Nephron (organoid): ENCODE measurements around the gene PMPCA.

Experiments used
- H3K27ac Mint-ChIP-seq, 3 experiments: 2 replicates each; pipeline ENCODE4 v1.8.0; 2020; ENCODE audit warnings: mixed read lengths in 3 of 3, mild to moderate bottlenecking in 2 of 3, moderate library complexity in 1 of 3
- H3K27me3 Mint-ChIP-seq: 2 replicates; pipeline ENCODE4 v1.8.0; 2021; ENCODE audit warnings: low read depth, mild to moderate bottlenecking, moderate library complexity, mixed read lengths
- H3K36me3 Mint-ChIP-seq: 2 replicates; pipeline ENCODE4 v1.8.0; 2020; ENCODE audit warnings: low read depth, mixed read lengths
- H3K4me1 Mint-ChIP-seq: 2 replicates; pipeline ENCODE4 v1.8.0; 2020; ENCODE audit warnings: mixed read lengths
- H3K4me3 Mint-ChIP-seq, 3 experiments: 2 replicates each; pipeline ENCODE4 v1.8.0; 2020; ENCODE audit warnings: mild to moderate bottlenecking in 3 of 3, mixed read lengths in 3 of 3, moderate library complexity in 2 of 3
- H3K9me3 Mint-ChIP-seq: 2 replicates; pipeline ENCODE4 v1.8.0; 2020; ENCODE audit warnings: mixed read lengths
- CTCF ChIP-seq, 3 experiments: fragments of 200-600 bp; sonication (generic); IDR thresholded peaks; one replicate each; pipeline ENCODE4 v1.5.0; 2021; ENCODE audit warnings: antibody characterized with exemption in 3 of 3; ENCODE audit not compliant: unreplicated experiment in 3 of 3

PMPCA gene

GRCh38 chr9:136436055-136436634 lies 25.7 kb downstream of the PMPCA start:
- Mint-ChIP-seq H3K9me3 (no peaks in the 10 kb centered on the region), H3K27ac (no peak overlapping the region), H3K36me3 (peaks cover 11% of the 10 kb centered on the region), H3K4me1 (peaks cover 19% of the 10 kb centered on the region), H3K27me3 (no peaks in the 10 kb centered on the region), H3K4me3 (peak overlapping the region; percentile 87 to 92 (median 90))
- TF ChIP-seq CTCF (IDR thresholded peaks at IDR 0.05; ENCODE audit: unreplicated experiment in 3 of 3), result no peak

- Mint-ChIP-seq H3K4me3 (peak overlapping the region; percentile 87 to 92 (median 90)), H3K27me3 (no peaks in the 10 kb centered on the region), H3K9me3 (no peaks in the 10 kb centered on the region), H3K36me3 (peaks cover 19% of the 10 kb centered on the region), H3K27ac (no peak overlapping the region), H3K4me1 (peaks cover 19% of the 10 kb centered on the region)
- no peak for TF ChIP-seq CTCF (IDR thresholded peaks at IDR 0.05; ENCODE audit: unreplicated experiment in 3 of 3)
Measured at GRCh38 chr9:136437430-136437829, 27.0 kb downstream of the PMPCA start.

GRCh38 chr9:136437839-136438547 lies 27.5 kb downstream of the PMPCA start:
- Mint-ChIP-seq H3K4me3 (peak overlapping the region; percentile 87 to 92 (median 90)), H3K36me3 (peaks cover 25% of the 10 kb centered on the region), H3K4me1 (peaks cover 19% of the 10 kb centered on the region), H3K9me3 (no peaks in the 10 kb centered on the region), H3K27me3 (no peaks in the 10 kb centered on the region), H3K27ac (no peak overlapping the region)
- no peak for TF ChIP-seq CTCF (IDR thresholded peaks at IDR 0.05; ENCODE audit: unreplicated experiment in 3 of 3)

GRCh38 chr9:136438548-136439480 lies 28.4 kb downstream of the PMPCA start:
- Mint-ChIP-seq H3K27ac (no peak overlapping the region), H3K4me1 (peaks cover 19% of the 10 kb centered on the region)

More at GRCh38 chr9:136438548-136439480, 28.4 kb downstream of the PMPCA start:
- no peaks in the 10 kb centered on the region for H3K27me3 Mint-ChIP-seq
- H3K9me3 Mint-ChIP-seq, result no peaks in the 10 kb centered on the region
- H3K36me3 Mint-ChIP-seq, result peaks cover 30% of the 10 kb centered on the region
- peak overlapping the region; percentile 87 to 92 (median 90) for H3K4me3 Mint-ChIP-seq
- TF ChIP-seq CTCF (IDR thresholded peaks at IDR 0.05; ENCODE audit: unreplicated experiment in 3 of 3), result no peak
